Stimulated activated CD4-positive, alpha-beta T cell treated with anti-CD3 and anti-CD28 coated beads, Interleukin-2, amount 100 ng/mL, for 48 hours (primary cell): ENCODE results near the gene ACSM6.
A peak's percentile ranks its signal among the peaks of the same experiment; 100 is the strongest.
"Not testable (repeated sequence)": the region's sequence is repeated elsewhere in the genome, so short reads cannot be mapped to it uniquely, and the experiment has no call there.

Experiments used
- DNase-seq, 2 donors: peaks; one replicate each; pipeline ENCODE4 v3.0.0-alpha.2; 2020

The ACSM6 gene

GRCh38 chr10:95193944-95194343, at the start of gene ACSM6:
Gene ACSM6 (plus strand): TSS chr10:95194238. CDS start chr10:95194486, 248 bp downstream.
- DNase-seq: no peak

GRCh38 chr10:95168694-95169093, 25.3 kb upstream of the ACSM6 start:
- DNase-seq: no peak

GRCh38 chr10:95169522-95169921, 24.5 kb upstream of the ACSM6 start:
- no peak for DNase-seq

GRCh38 chr10:95170790-95171189, 23.2 kb upstream of the ACSM6 start:
- DNase-seq: no peak

GRCh38 chr10:95171336-95171735, 22.7 kb upstream of the ACSM6 start:
- DNase-seq: no peak

GRCh38 chr10:95172851-95173250, 21.2 kb upstream of the ACSM6 start:
- no peak for DNase-seq

- no peak for DNase-seq
Measured at GRCh38 chr10:95176101-95176500, 17.9 kb upstream of the ACSM6 start.

GRCh38 chr10:95177429-95177828, 16.6 kb upstream of the ACSM6 start:
- DNase-seq: no peak

- DNase-seq: no peak
Measured at GRCh38 chr10:95178266-95178665, 15.8 kb upstream of the ACSM6 start.

- no peak for DNase-seq
Measured at GRCh38 chr10:95178797-95179196, 15.2 kb upstream of the ACSM6 start.

GRCh38 chr10:95181726-95182125, 12.3 kb upstream of the ACSM6 start:
- DNase-seq: no peak

GRCh38 chr10:95183271-95184230, 10.5 kb upstream of the ACSM6 start:
- DNase-seq: peak; percentile 69 to 75

- DNase-seq: no peak
Measured at GRCh38 chr10:95187617-95188016, 6.4 kb upstream of the ACSM6 start.

GRCh38 chr10:95188593-95188992, 5.4 kb upstream of the ACSM6 start:
- DNase-seq: no peak

GRCh38 chr10:95196046-95196445, 2.0 kb downstream of the ACSM6 start:
- no peak for DNase-seq

- no peak for DNase-seq
Measured at GRCh38 chr10:95201736-95202135, 7.7 kb downstream of the ACSM6 start.

- not testable (repeated sequence) for DNase-seq
Measured at GRCh38 chr10:95202865-95203264, 8.8 kb downstream of the ACSM6 start.

- no peak for DNase-seq
Measured at GRCh38 chr10:95208702-95209391, 14.8 kb downstream of the ACSM6 start.

GRCh38 chr10:95209509-95210127, 15.6 kb downstream of the ACSM6 start:
- no peak for DNase-seq

GRCh38 chr10:95211606-95212279, 17.7 kb downstream of the ACSM6 start:
- no peak for DNase-seq

GRCh38 chr10:95214369-95214768, 20.3 kb downstream of the ACSM6 start:
- no peak for DNase-seq

GRCh38 chr10:95214793-95215192, 20.8 kb downstream of the ACSM6 start:
- DNase-seq: no peak

- DNase-seq: no peak
Measured at GRCh38 chr10:95217476-95217875, 23.4 kb downstream of the ACSM6 start.
